GM12801 (cell line): Measurements from ENCODE around the gene TNNT1.

ENCODE experiments used
- CTCF ChIP-seq: IDR thresholded peaks from one replicate; pipeline ENCODE4 v1.5.1; 2011; ENCODE audit warnings: control low read depth; ENCODE audit not compliant: insufficient read length; ENCODE audit errors: extremely low read depth

The TNNT1 gene

GRCh38 chr19:55098716-55099556 lies 50.1 kb downstream of the TNNT1 start:
- no peak for TF ChIP-seq CTCF

GRCh38 chr19:55097864-55098715 lies 50.9 kb downstream of the TNNT1 start:
- no peak for TF ChIP-seq CTCF

- TF ChIP-seq CTCF: no peak
Observed at GRCh38 chr19:55096061-55096701, 52.8 kb downstream of the TNNT1 start.

- TF ChIP-seq CTCF: no peak
Observed at GRCh38 chr19:55095260-55096060, 53.5 kb downstream of the TNNT1 start.

GRCh38 chr19:55094456-55095259 lies 54.3 kb downstream of the TNNT1 start:
- TF ChIP-seq CTCF: no peak

GRCh38 chr19:55092423-55093318 lies 56.3 kb downstream of the TNNT1 start:
- no peak for TF ChIP-seq CTCF
